Measurements from ENCODE around the gene CLCN7. TPM values are rescaled to one million over a fixed set of nuclear protein-coding genes. Genes with fewer than 3 reads are reported as not detected.

Gene CLCN7
- total and polyA plus RNA-seq, 2 of the 4 experiments (the other 2 are of a cell fraction) = 10.8 to 45.2 TPM

- ChIA-PET CTCF (no interaction called here), POLR2A (ENCODE audit: unreplicated experiment) (no interaction called here)
- intact Hi-C loops (cut with micrococcal nuclease) = no loop called here
- Histone ChIP-seq H3K18ac (ENCODE audit: low read depth, low read length) (no peak overlapping the region), H3K4me1 (ENCODE audit: control insufficient read depth, insufficient read depth, low read length) (no peaks in the 10 kb centered on the region), H2AFZ (replicated peaks; ENCODE audit: low read length, poor library complexity) (no peak overlapping the region), H2AK5ac (ENCODE audit: low read depth, low read length) (no peak overlapping the region), H3K9me3 (ENCODE audit: control insufficient read depth, insufficient read depth, low read length) (no peaks in the 10 kb centered on the region), H4K91ac (ENCODE audit: insufficient read depth, low read depth, low read length) (no peak overlapping the region), H2BK5ac (ENCODE audit: low read depth, low read length, poor library complexity, severe bottlenecking) (no peak overlapping the region), H3K23ac (ENCODE audit: low read depth, low read length) (no peak overlapping the region), H2BK20ac (ENCODE audit: low read depth, low read length) (no peak overlapping the region), H3K27me3 (ENCODE audit: control insufficient read depth, insufficient read depth, low read length) (no peaks in the 10 kb centered on the region), H3K56ac (ENCODE audit: extremely low read depth, insufficient read depth, low read length) (no peak overlapping the region), H3K79me1 (ENCODE audit: low read depth in 1 of 2, low read length in 2 of 2) (peaks cover 20 to 44% of the 10 kb centered on the region in 2 experiments), H4K5ac (ENCODE audit: low read depth, low read length) (no peak overlapping the region), H4K8ac (ENCODE audit: low read depth in 2 of 2, low read length in 2 of 2) (no peak overlapping the region), H3K9me1 (ENCODE audit: insufficient read depth, low read length) (peaks cover 5% of the 10 kb centered on the region; the same call in 1 of the 2 replicates), H3K9ac (ENCODE audit: low read depth, low read length) (no peak overlapping the region), H3K14ac (replicated peaks; ENCODE audit: low read depth, low read length) (no peak overlapping the region), H3K4me3 (ENCODE audit: insufficient read depth, low read depth, low read length) (no peak overlapping the region), H3K4me2 (ENCODE audit: low read depth, low read length) (no peak overlapping the region), H2BK15ac (ENCODE audit: low read depth, low read length) (no peak overlapping the region), H3K27ac (ENCODE audit: insufficient read depth, low read length) (no peak overlapping the region), H2BK120ac (ENCODE audit: low read depth, low read length) (no peak overlapping the region), H3K4ac (ENCODE audit: low read depth, low read length) (no peak overlapping the region), H2AK9ac (replicated peaks; ENCODE audit: low read depth, low read length, poor library complexity) (no peak overlapping the region), H4K20me1 (ENCODE audit: insufficient read depth, low read length) (peaks cover 32% of the 10 kb centered on the region), H3K36me3 (ENCODE audit: control insufficient read depth, insufficient read depth, low read length) (peaks cover 25% of the 10 kb centered on the region)
- no TSS peak for BruUV-seq (replicated peaks)
- DNase-seq = no peak
- dilution Hi-C loops (cut with HindIII; ENCODE audit: low sequenced_read_pairs, unreplicated experiment) = no loop called here
- TF ChIP-seq MAFK (IDR thresholded peaks at IDR 0.05; ENCODE audit: low read depth, low read length) (no peak), MXI1 (IDR thresholded peaks at IDR 0.05; ENCODE audit: borderline replicate concordance, low read depth, low read length) (no peak), CTCF (conservative IDR thresholded peaks at IDR 0.05; ENCODE audit: low read depth, low read length) (no peak), NFE2L2 (IDR thresholded peaks at IDR 0.05; ENCODE audit: low read depth, low read length) (no peak), SMC3 (IDR thresholded peaks at IDR 0.05; ENCODE audit: low read depth, low read length) (no peak), USF2 (IDR thresholded peaks at IDR 0.05; ENCODE audit: low read depth, low read length) (no peak), ELK1 (IDR thresholded peaks at IDR 0.05; ENCODE audit: borderline replicate concordance, low read depth, low read length) (no peak), CHD1 (IDR thresholded peaks at IDR 0.05; ENCODE audit: low read depth, low read length) (no peak), RAD21 (IDR thresholded peaks at IDR 0.05; ENCODE audit: low read length) (no peak), BHLHE40 (IDR thresholded peaks at IDR 0.05; ENCODE audit: low read depth, low read length) (no peak), MAZ (IDR thresholded peaks at IDR 0.05; ENCODE audit: borderline replicate concordance, low read depth, low read length) (no peak), RFX5 (IDR thresholded peaks at IDR 0.05; ENCODE audit: low read depth, low read length) (no peak), CEBPB (IDR thresholded peaks at IDR 0.05; ENCODE audit: low read depth, low read length) (no peak), FOS (IDR thresholded peaks at IDR 0.05; ENCODE audit: low read depth, low read length) (no peak), POLR2A (IDR thresholded peaks at IDR 0.05; ENCODE audit: low read depth, low read length) (no peak), RCOR1 (IDR thresholded peaks at IDR 0.05; ENCODE audit: insufficient replicate concordance, low read length) (no peak)
- in situ Hi-C loops (cut with MboI; ENCODE audit: low sequenced_read_pairs) = no loop called here
- 80% methylated on average over 3 of the region's 13 CpGs; no CpG with 5 or more reads in 1 of the 2 experiments for WGBS, 2 experiments (ENCODE audit: extremely low coverage in 2 of 2, insufficient read length in 1 of 2)
- ATAC-seq (ENCODE audit: low read depth) = no peak
Observed at GRCh38 chr16:1465567-1465915, 9.3 kb downstream of the CLCN7 start.

All from IMR-90 (cell line).